Left cardiac atrium (tissue), 4 donors: ENCODE results near the gene METAP1D. TPM values are rescaled to one million over a fixed set of nuclear protein-coding genes. Genes with fewer than 3 reads are reported as not detected.

Source experiments
- ATAC-seq, 2 donors: fragments of 200-7000 bp; cut with Tn5 transposase; one replicate each; pipeline ENCODE4 v1.9.1; 2020; ENCODE audit warnings: mild to moderate bottlenecking in 2 of 2, moderate library complexity in 2 of 2
- DNase-seq: peaks from one replicate; pipeline ENCODE4 v3.0.0-alpha.2; 2020
- intact Hi-C, 2 donors: fragments of 100-400 bp; cut with DNase I; formaldehyde crosslinking; loops; one replicate each; pipeline versions ENCODE4 v1.14.1 to v1.15.1; 2022 to 2023
- total RNA-seq, 2 donors: library from RNA; stranded (reverse); fragmentation: NEBNext Ultra II Directional; extraction: Animal tissue kit (Norgen Biotek cat#: 25700); gene quantifications; one replicate each; pipeline ENCODE4 v1.2.1, GENCODE V29; 2021
- donor health status: DM: no; HTN: yes; CAD: no.
- donor health status: DM: no; HTN: yes; CAD: no; lungs with severe emphysema.
- donor health status: DM: yes; HTN: yes; CAD: no.
- donor health status: Dilated cardiomyopathy.

Gene METAP1D
- total RNA-seq, 2 donors from 2014 or later, result 3.4 to 5.4 TPM

GRCh38 chr2:172097557-172098131 is 97.9 kb downstream of the METAP1D start:
- intact Hi-C loops, result no loop called here
- DNase-seq (no peak), ATAC-seq (no peak)

GRCh38 chr2:172098287-172098649 is 98.5 kb downstream of the METAP1D start:
- intact Hi-C loops, result no loop called here
- DNase-seq, result no peak
- ATAC-seq, result no peak

GRCh38 chr2:172098650-172099471 is 99.1 kb downstream of the METAP1D start:
- DNase-seq, result peak; percentile 62
- peak in 1 of 2 donors; percentile 66 for ATAC-seq
- intact Hi-C loops, result no loop called here

- ATAC-seq, result no peak
Observed at GRCh38 chr2:172099472-172100079, 99.8 kb downstream of the METAP1D start.

GRCh38 chr2:172100080-172100934 is 100.6 kb downstream of the METAP1D start:
- no peak for DNase-seq
- intact Hi-C loops, result loop anchor here in 1 of 2 donors (10.0 kb wide), 2 partner anchors 286 to 506 kb away; no protein-coding TSS in a partner anchor
- ATAC-seq, result no peak

More at GRCh38 chr2:172099472-172100079, 99.8 kb downstream of the METAP1D start:
- intact Hi-C loops, result loop anchor here in 1 of 2 donors (10.0 kb wide), 2 partner anchors 285 to 505 kb away; no protein-coding TSS in a partner anchor
- DNase-seq, result no peak

- no peak for ATAC-seq
- intact Hi-C loops, result loop anchor here in 1 of 2 donors (10.0 kb wide), 2 partner anchors 286 to 506 kb away; no protein-coding TSS in a partner anchor
- no peak for DNase-seq
Observed at GRCh38 chr2:172100935-172101820, 101.4 kb downstream of the METAP1D start.

- intact Hi-C loops, result loop anchor here in 1 of 2 donors (10.0 kb wide), 2 partner anchors 287 to 507 kb away; no protein-coding TSS in a partner anchor
- peak in 1 of 2 donors; percentile 1 for ATAC-seq
- DNase-seq, result no peak
Observed at GRCh38 chr2:172101821-172102390, 102.2 kb downstream of the METAP1D start.

GRCh38 chr2:172102391-172103359 is 102.9 kb downstream of the METAP1D start, which contains the start of gene DLX2:
Gene DLX2, minus strand, starts transcription at chr2:172102900. Its CDS starts 362 bp downstream, at chr2:172102538.
- DNase-seq (peak; percentile 80), ATAC-seq (peak; percentile 71 to 72)
- intact Hi-C loops, result loop anchor here in 1 of 2 donors (10.0 kb wide), 2 partner anchors 288 to 508 kb away; no protein-coding TSS in a partner anchor

GRCh38 chr2:172103471-172104272 is 103.9 kb downstream of the METAP1D start:
- intact Hi-C loops, result loop anchor here in 1 of 2 donors (10.0 kb wide), 2 partner anchors 289 to 509 kb away; no protein-coding TSS in a partner anchor
- DNase-seq, result peak; percentile 84
- ATAC-seq, result peak; percentile 39 to 68

GRCh38 chr2:172105471-172106107 is 105.8 kb downstream of the METAP1D start:
- no peak for ATAC-seq

GRCh38 chr2:172106108-172106961 is 106.6 kb downstream of the METAP1D start:
- ATAC-seq (no peak), DNase-seq (no peak)
- intact Hi-C loops, result loop anchor here in 1 of 2 donors (10.0 kb wide), 2 partner anchors 292 to 512 kb away; no protein-coding TSS in a partner anchor

More at GRCh38 chr2:172105471-172106107, 105.8 kb downstream of the METAP1D start:
- intact Hi-C loops, result loop anchor here in 1 of 2 donors (10.0 kb wide), 2 partner anchors 291 to 511 kb away; no protein-coding TSS in a partner anchor
- DNase-seq, result no peak

- ATAC-seq, result no peak
- no peak for DNase-seq
- intact Hi-C loops, result loop anchor here in 1 of 2 donors (10.0 kb wide), 2 partner anchors 293 to 513 kb away; no protein-coding TSS in a partner anchor
Observed at GRCh38 chr2:172107690-172108586, 108.2 kb downstream of the METAP1D start.

GRCh38 chr2:172108587-172108930 is 108.8 kb downstream of the METAP1D start:
- intact Hi-C loops, result loop anchor here in 1 of 2 donors (10.0 kb wide), 2 partner anchors 294 to 514 kb away; no protein-coding TSS in a partner anchor
- DNase-seq, result no peak
- ATAC-seq, result no peak
